DOHH2 (cell line): ENCODE data around the gene TNFAIP3.

Experiments used
- H3F3A ChIP-seq: fragments of 200-600 bp; sonication (generic), shearing (Covaris generic); 2 replicates; pipeline ENCODE4 v1.6.0; 2016; ENCODE audit warnings: antibody characterized with exemption, mild to moderate bottlenecking; ENCODE audit not compliant: control insufficient read depth, insufficient read depth
- H3K27ac ChIP-seq: fragments of 200-600 bp; sonication (generic); 2 replicates; pipeline ENCODE4 v1.5.1; 2014; ENCODE audit warnings: low read depth, mild to moderate bottlenecking, low read length, moderate library complexity
- H3K27me3 ChIP-seq: fragments of 200-600 bp; sonication (generic); 2 replicates; pipeline ENCODE4 v1.6.1; 2014; ENCODE audit warnings: mild to moderate bottlenecking, low read length, mixed read lengths; ENCODE audit not compliant: control insufficient read depth
- H3K36me3 ChIP-seq: fragments of 200-600 bp; sonication (generic); 2 replicates; pipeline ENCODE4 v1.6.1; 2014; ENCODE audit warnings: mild to moderate bottlenecking, low read length, moderate library complexity, mixed read lengths; ENCODE audit not compliant: control insufficient read depth
- H3K4me1 ChIP-seq: fragments of 200-600 bp; sonication (generic); 2 replicates; pipeline ENCODE4 v1.6.1; 2014; ENCODE audit warnings: mild to moderate bottlenecking, low read length, mixed read lengths; ENCODE audit not compliant: control insufficient read depth
- H3K4me2 ChIP-seq: fragments of 200-600 bp; sonication (generic); 2 replicates; pipeline ENCODE4 v1.6.0; 2014; ENCODE audit warnings: mild to moderate bottlenecking, low read length, moderate library complexity
- H3K4me3 ChIP-seq: fragments of 200-600 bp; sonication (generic); 2 replicates; pipeline ENCODE4 v1.5.1; 2014; ENCODE audit warnings: mild to moderate bottlenecking, low read length, mixed read lengths
- H3K79me2 ChIP-seq: fragments of 200-600 bp; sonication (generic); 2 replicates; pipeline ENCODE4 v1.6.1; 2014; ENCODE audit warnings: mild to moderate bottlenecking, low read length, mixed read lengths; ENCODE audit not compliant: control insufficient read depth
- H3K9me2 ChIP-seq: fragments of 200-600 bp; sonication (generic); replicated peaks from 2 replicates; pipeline ENCODE4 v1.6.1; 2014; ENCODE audit warnings: mild to moderate bottlenecking, low read length, mixed read lengths; ENCODE audit not compliant: control insufficient read depth
- H3K9me3 ChIP-seq: fragments of 200-600 bp; sonication (generic); 2 replicates; pipeline ENCODE4 v1.6.1; 2014; ENCODE audit warnings: antibody characterized with exemption, low read length, mixed read lengths; ENCODE audit not compliant: control insufficient read depth, insufficient read depth
- H4K20me1 ChIP-seq: fragments of 200-600 bp; sonication (generic); 2 replicates; pipeline ENCODE4 v1.6.0; 2014; ENCODE audit warnings: low read depth, mild to moderate bottlenecking, antibody characterized with exemption, low read length, moderate library complexity; ENCODE audit not compliant: control insufficient read depth, insufficient read depth
- CTCF ChIP-seq: fragments of 200-600 bp; sonication (generic); IDR thresholded peaks from one replicate; pipeline ENCODE4 v1.5.1; 2014; ENCODE audit warnings: antibody characterized with exemption, mild to moderate bottlenecking, low read depth, low read length; ENCODE audit not compliant: poor library complexity, severe bottlenecking
- EZH2phosphoT487 ChIP-seq: fragments of 200-600 bp; sonication (generic); IDR thresholded peaks from 2 replicates; pipeline ENCODE4 v1.6.1; 2017; ENCODE audit warnings: borderline replicate concordance, mild to moderate bottlenecking, antibody characterized with exemption, low read length, moderate library complexity, mixed read lengths

Gene TNFAIP3

DNA sequence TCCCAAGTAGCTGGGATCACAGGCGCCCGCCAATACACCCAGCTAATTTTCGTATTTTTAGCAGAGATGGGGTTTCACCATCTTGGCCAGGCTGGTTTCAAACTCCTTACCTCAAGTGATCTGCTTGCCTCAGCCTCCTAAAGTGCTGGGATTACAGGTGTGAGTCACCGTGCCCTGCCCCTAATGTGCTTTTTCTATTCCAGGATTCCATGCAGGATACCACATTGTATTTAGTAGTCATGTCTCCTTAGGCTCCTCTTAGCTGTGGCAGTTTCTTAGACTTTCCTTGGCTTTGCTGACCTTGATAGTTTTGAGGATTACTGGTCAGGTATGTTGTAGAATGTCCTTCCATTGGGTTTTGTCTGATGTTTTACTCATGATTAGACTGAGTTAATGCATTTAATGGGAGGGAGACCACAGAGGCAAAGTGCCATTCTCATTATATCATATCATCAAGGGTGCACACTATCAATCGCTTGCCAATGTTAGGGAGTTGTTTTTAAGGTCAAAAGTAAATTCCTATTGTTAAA lies 39.6 kb upstream of the TNFAIP3 start:
- Histone ChIP-seq H3K79me2 (no peaks in the 10 kb centered on the region), H3K27me3 (no peaks in the 10 kb centered on the region), H3K27ac (no peak overlapping the region), H3F3A (no peaks in the 10 kb centered on the region), H4K20me1 (no peaks in the 10 kb centered on the region), H3K4me2 (no peak overlapping the region), H3K9me3 (no peaks in the 10 kb centered on the region), H3K36me3 (no peaks in the 10 kb centered on the region), H3K4me1 (peaks cover 8% of the 10 kb centered on the region), H3K4me3 (no peak overlapping the region), H3K9me2 (no peaks in the 10 kb centered on the region)
- TF ChIP-seq CTCF (no peak), EZH2phosphoT487 (no peak)

- Histone ChIP-seq H3K4me3 (no peak overlapping the region), H3K9me2 (no peaks in the 10 kb centered on the region), H3K27ac (no peak overlapping the region), H3K27me3 (no peaks in the 10 kb centered on the region), H4K20me1 (no peaks in the 10 kb centered on the region), H3F3A (no peaks in the 10 kb centered on the region), H3K79me2 (no peaks in the 10 kb centered on the region), H3K36me3 (no peaks in the 10 kb centered on the region), H3K9me3 (no peaks in the 10 kb centered on the region), H3K4me2 (no peak overlapping the region), H3K4me1 (peaks cover 8% of the 10 kb centered on the region)
- TF ChIP-seq CTCF (no peak), EZH2phosphoT487 (no peak)
These were observed 38.9 kb upstream of the TNFAIP3 start for GRCh38 chr6:137827977-137828810.

- Histone ChIP-seq H3K9me3 (no peaks in the 10 kb centered on the region), H3F3A (no peaks in the 10 kb centered on the region), H3K36me3 (no peaks in the 10 kb centered on the region), H3K4me2 (no peak overlapping the region), H3K9me2 (no peaks in the 10 kb centered on the region), H3K4me3 (no peak overlapping the region), H3K79me2 (no peaks in the 10 kb centered on the region), H3K27me3 (no peaks in the 10 kb centered on the region), H3K27ac (no peak overlapping the region), H3K4me1 (no peaks in the 10 kb centered on the region; the same call in 1 of the 2 replicates), H4K20me1 (no peaks in the 10 kb centered on the region)
- TF ChIP-seq CTCF (no peak), EZH2phosphoT487 (no peak)
These were observed 37.4 kb upstream of the TNFAIP3 start for GRCh38 chr6:137829641-137830083.
